ENCODE data around the gene CPPED1. TPM values are rescaled to one million over a fixed set of nuclear protein-coding genes. Genes with fewer than 3 reads are reported as not detected.

CPPED1 gene
- total RNA-seq, 1 experiment from 2014 or later: 7.9 TPM

- Histone ChIP-seq H4K20me1 (ENCODE audit: control insufficient read depth, insufficient read depth, insufficient read length) (no peaks in the 10 kb centered on the region), H2BK5ac (ENCODE audit: insufficient read length, low read length) (no peak overlapping the region), H3K23ac (ENCODE audit: insufficient read length, low read depth, low read length) (no peak overlapping the region), H4K91ac (ENCODE audit: insufficient read length, low read depth, low read length) (no peak overlapping the region), H3K27me3 (ENCODE audit: insufficient read depth, low read length) (no peaks in the 10 kb centered on the region), H3K4ac (ENCODE audit: low read depth, low read length) (no peak overlapping the region), H3K79me2 (ENCODE audit: insufficient read depth, low read length) (no peaks in the 10 kb centered on the region), H2BK20ac (ENCODE audit: low read depth, low read length, poor library complexity, severe bottlenecking) (no peak overlapping the region), H2BK12ac (ENCODE audit: insufficient read length, low read depth, low read length) (no peak overlapping the region), H3K4me1 (ENCODE audit: insufficient read depth, low read length) (no peaks in the 10 kb centered on the region; the same call in 1 of the 2 replicates), H3K9me3 (ENCODE audit: control insufficient read depth, low read depth, low read length) (no peaks in the 10 kb centered on the region), H3K56ac (ENCODE audit: insufficient read length, low read depth, low read length) (no peak overlapping the region), H2AK5ac (ENCODE audit: insufficient read length, low read length) (no peak overlapping the region), H3K9ac (ENCODE audit: extremely low read depth, insufficient read length, low read length) (no peak overlapping the region), H2AFZ (ENCODE audit: low read length) (no peak overlapping the region), H3K23me2 (ENCODE audit: insufficient read length, low read depth, low read length, poor library complexity, severe bottlenecking) (no peaks in the 10 kb centered on the region), H4K8ac (replicated peaks; ENCODE audit: insufficient read length, low read depth, low read length) (no peak overlapping the region), H3T11ph (ENCODE audit: low read length) (no peak overlapping the region), H3K4me2 (ENCODE audit: insufficient read depth, insufficient read length, low read length) (no peak overlapping the region), H3K14ac (ENCODE audit: insufficient read depth, low read length) (no peak overlapping the region), H3K18ac (ENCODE audit: insufficient read length, low read depth, low read length) (no peak overlapping the region), H2BK15ac (ENCODE audit: low read depth, low read length) (no peak overlapping the region), H3K27ac (ENCODE audit: insufficient read length, low read depth, low read length) (no peak overlapping the region), H3K79me1 (ENCODE audit: insufficient read depth, low read depth, low read length, poor library complexity, severe bottlenecking) (no peaks in the 10 kb centered on the region), H2BK120ac (ENCODE audit: low read depth, low read length, poor library complexity, severe bottlenecking) (no peak overlapping the region), H4K5ac (ENCODE audit: insufficient read length, low read depth, low read length) (no peak overlapping the region)
- Mint-ChIP-seq H3K4me3 (no peak overlapping the region), H3K27ac (no peak overlapping the region), H3K36me3 (ENCODE audit: insufficient read depth in 1 of 3, low read depth in 3 of 3) (peaks cover 10 to 25% (median 23%) of the 10 kb centered on the region in 3 experiments), H3K27me3 (ENCODE audit: low read depth) (no peaks in the 10 kb centered on the region; the same call in 1 of the 2 replicates), H3K9me3 (peaks cover 20 to 22% of the 10 kb centered on the region in 2 experiments), H3K4me1 (peaks cover 8 to 10% of the 10 kb centered on the region in 2 experiments)
- WGBS (ENCODE audit: extremely low coverage, insufficient read length, low lambda C conversion rate): no CpG with 5 or more reads among the region's 4 CpGs
- no peak for TF ChIP-seq CTCF (conservative IDR thresholded peaks at IDR 0.05)
- no peak for DNase-seq
These were observed 74.2 kb downstream of the CPPED1 start for GRCh38 chr16:12729448-12729847.
